ENCODE measurements around the gene GREM2.

GREM2 gene

GRCh38 chr1:240610636-240611035, 1.3 kb downstream of the GREM2 start:
- no peak for DNase-seq (ENCODE audit: low read depth)

- no peak for DNase-seq (ENCODE audit: low read depth)
These were observed 2.4 kb downstream of the GREM2 start for GRCh38 chr1:240609527-240610060.

- no peak for DNase-seq (ENCODE audit: low read depth)
These were observed 3.2 kb downstream of the GREM2 start for GRCh38 chr1:240608707-240609106.

GRCh38 chr1:240607006-240607405, 4.9 kb downstream of the GREM2 start:
- DNase-seq (ENCODE audit: low read depth) = no peak

GRCh38 chr1:240602189-240602588, 9.8 kb downstream of the GREM2 start:
- DNase-seq (ENCODE audit: low read depth) = peak; percentile 16

GRCh38 chr1:240599830-240600229, 12.1 kb downstream of the GREM2 start:
- DNase-seq (ENCODE audit: low read depth) = no peak

- DNase-seq (ENCODE audit: low read depth) = no peak
These were observed 12.7 kb downstream of the GREM2 start for GRCh38 chr1:240599299-240599698.

GRCh38 chr1:240598216-240599001, 13.5 kb downstream of the GREM2 start:
- no peak for DNase-seq (ENCODE audit: low read depth)

GRCh38 chr1:240597153-240597745, 14.7 kb downstream of the GREM2 start:
- no peak for DNase-seq (ENCODE audit: low read depth)

GRCh38 chr1:240595476-240595875, 16.5 kb downstream of the GREM2 start:
- no peak for DNase-seq (ENCODE audit: low read depth)

- DNase-seq (ENCODE audit: low read depth) = no peak
These were observed 20.4 kb downstream of the GREM2 start for GRCh38 chr1:240591564-240591963.

- DNase-seq (ENCODE audit: low read depth) = no peak
These were observed 20.9 kb downstream of the GREM2 start for GRCh38 chr1:240591078-240591477.

GRCh38 chr1:240589585-240590110, 22.3 kb downstream of the GREM2 start:
- no peak for DNase-seq (ENCODE audit: low read depth)

- no peak for DNase-seq (ENCODE audit: low read depth)
These were observed 25.9 kb downstream of the GREM2 start for GRCh38 chr1:240586006-240586405.

- no peak for DNase-seq (ENCODE audit: low read depth)
These were observed 29.0 kb downstream of the GREM2 start for GRCh38 chr1:240582953-240583352.

- DNase-seq (ENCODE audit: low read depth) = no peak
These were observed 32.4 kb downstream of the GREM2 start for GRCh38 chr1:240579511-240579910.

GRCh38 chr1:240577095-240577494, 34.9 kb downstream of the GREM2 start:
- DNase-seq (ENCODE audit: low read depth) = no peak

GRCh38 chr1:240575981-240576662, 35.8 kb downstream of the GREM2 start:
- peak; percentile 66 for DNase-seq (ENCODE audit: low read depth)

- DNase-seq (ENCODE audit: low read depth) = no peak
These were observed 39.6 kb downstream of the GREM2 start for GRCh38 chr1:240572328-240572727.

- DNase-seq (ENCODE audit: low read depth) = no peak
These were observed 40.2 kb downstream of the GREM2 start for GRCh38 chr1:240571782-240572181.

- DNase-seq (ENCODE audit: low read depth) = no peak
These were observed 44.9 kb downstream of the GREM2 start for GRCh38 chr1:240567066-240567465.

GRCh38 chr1:240562779-240563178, 49.2 kb downstream of the GREM2 start:
- no peak for DNase-seq (ENCODE audit: low read depth)
